Caco-2 (cell line): ENCODE results near the gene NECTIN1. TPM values are rescaled to one million over a fixed set of nuclear protein-coding genes. Genes with fewer than 3 reads are reported as not detected.

ENCODE experiments used
- BruUV-seq: library from RNA; stranded (reverse); fragments of 400-500 nt; replicated peaks from 2 replicates; lab custom pipeline; 2021; lab: Mats Ljungman, UMichigan
- CTCF ChIA-PET: fragments of 300-600 bp; sonication (Branson Sonifier 250); formaldehyde crosslinking; loops from one replicate; lab custom pipeline; 2022; ENCODE audit warnings: antibody characterized with exemption; lab: Charles Lee
- POLR2A ChIA-PET: fragments of 300-600 bp; sonication (Branson Sonifier 250); formaldehyde crosslinking; loops from one replicate; lab custom pipeline; 2022; ENCODE audit warnings: antibody characterized with exemption; lab: Charles Lee
- DNase-seq, 2 experiments: peaks; one replicate each; pipeline versions ENCODE4 v3.0.0 to v3.0.0-alpha.2; 2020 to 2022
- H3K27me3 ChIP-seq: replicated peaks from 2 replicates; pipeline ENCODE4 v1.6.0; 2011; ENCODE audit warnings: low read length; ENCODE audit not compliant: control insufficient read depth, insufficient read depth
- H3K36me3 ChIP-seq: 2 replicates; pipeline ENCODE4 v1.5.1; 2011; ENCODE audit warnings: low read length; ENCODE audit not compliant: control insufficient read depth, insufficient read depth
- H3K4me1 ChIP-seq: fragments of 250-450 bp; sonication (Bioruptor Pico); 2 replicates; pipeline ENCODE4 v1.5.1; 2020; ENCODE audit warnings: mild to moderate bottlenecking
- H3K4me3 ChIP-seq: 2 replicates; pipeline ENCODE4 v1.5.1; 2011; ENCODE audit warnings: low read depth, mild to moderate bottlenecking, control low read depth, low read length
- H3K9me3 ChIP-seq: fragments of 250-450 bp; sonication (Bioruptor Pico); 2 replicates; pipeline ENCODE4 v1.5.1; 2020; ENCODE audit warnings: mild to moderate bottlenecking, moderate library complexity
- H3K27ac Mint-ChIP-seq: one replicate; pipeline ENCODE4 v1.8.0; 2022; ENCODE audit warnings: mixed read lengths; ENCODE audit not compliant: unreplicated experiment
- H3K27me3 Mint-ChIP-seq: one replicate; pipeline ENCODE4 v1.8.0; 2022; ENCODE audit warnings: mixed read lengths; ENCODE audit not compliant: insufficient read depth, unreplicated experiment
- H3K36me3 Mint-ChIP-seq: one replicate; pipeline ENCODE4 v1.8.0; 2022; ENCODE audit warnings: mild to moderate bottlenecking, mixed read lengths; ENCODE audit not compliant: insufficient read depth, unreplicated experiment
- H3K4me1 Mint-ChIP-seq: one replicate; pipeline ENCODE4 v1.8.0; 2022; ENCODE audit warnings: low read depth, mixed read lengths; ENCODE audit not compliant: unreplicated experiment
- H3K4me3 Mint-ChIP-seq: one replicate; pipeline ENCODE4 v1.8.0; 2022; ENCODE audit warnings: mild to moderate bottlenecking, moderate library complexity, mixed read lengths; ENCODE audit not compliant: unreplicated experiment
- H3K9me3 Mint-ChIP-seq: one replicate; pipeline ENCODE4 v1.8.0; 2022; ENCODE audit warnings: mixed read lengths; ENCODE audit not compliant: unreplicated experiment
- intact Hi-C: fragments of 100-400 bp; cut with micrococcal nuclease; formaldehyde crosslinking; loops from one replicate; pipeline ENCODE4 v1.10.0; 2022; ENCODE audit not compliant: unreplicated experiment
- total RNA-seq: library from RNA; stranded (reverse); gene quantifications from 2 replicates; pipeline ENCODE4 v1.2.3, GENCODE V29; 2022
- TF ChIP-seq, protein P1 (sequence below), 2 experiments: fragments of 200-600 bp in 1 of 2; IDR thresholded peaks; 1 replicate in 1 of 2; 2 replicates in 1 of 2; pipeline versions ENCODE4 v1.5.1 to v1.8.0; 2011 to 2022; ENCODE audit warnings: antibody characterized with exemption in 1 of 2, control low read depth in 1 of 2, inconsistent platforms in 1 of 2, low read depth in 1 of 2, low read length in 1 of 2, mild to moderate bottlenecking in 1 of 2, moderate library complexity in 1 of 2; ENCODE audit not compliant: insufficient read depth in 1 of 2, severe bottlenecking in 1 of 2, unreplicated experiment in 1 of 2

The NECTIN1 gene
- total RNA-seq, 1 experiment from 2014 or later: 60.1 TPM

DNA sequence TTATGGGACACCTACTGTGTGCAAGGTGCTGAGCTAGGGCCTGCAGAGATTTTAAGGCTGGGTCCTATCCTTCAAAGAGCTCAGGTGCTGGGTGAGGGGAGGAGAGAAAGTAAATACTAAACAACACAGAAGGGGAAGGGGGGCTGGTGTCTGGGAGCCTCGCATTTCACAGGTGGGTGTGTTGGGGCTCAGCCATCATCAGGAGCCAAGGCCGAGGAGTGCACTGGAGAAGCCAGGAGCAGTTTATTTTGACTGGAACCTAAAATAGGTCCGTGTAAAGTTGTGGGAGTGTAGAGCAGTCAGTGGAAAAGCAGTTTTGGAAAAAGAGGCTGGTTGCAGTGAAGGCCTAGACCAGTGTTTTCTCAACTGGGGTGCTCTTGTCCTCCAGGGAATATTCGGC lies 17.5 kb downstream of the NECTIN1 start:
- ChIA-PET POLR2A (interaction anchor here (0.5 kb wide), 1 partner anchor 126 kb away, joined by 3 read pairs; no protein-coding TSS in a partner anchor), CTCF (interaction anchor here (0.7 to 1.6 kb wide), 2 partner anchors 18 to 28 kb away, joined by 3 to 7 read pairs; partner anchors contain the start of gene NECTIN1)
- no peaks in the 10 kb centered on the region for H3K9me3 ChIP-seq
- no peak overlapping the region for H3K4me3 ChIP-seq
- H3K27ac Mint-ChIP-seq: peak overlapping the region; percentile 74
- peaks cover 69% of the 10 kb centered on the region for H3K4me1 Mint-ChIP-seq
- no peak for DNase-seq
- TF ChIP-seq, protein P1, sequence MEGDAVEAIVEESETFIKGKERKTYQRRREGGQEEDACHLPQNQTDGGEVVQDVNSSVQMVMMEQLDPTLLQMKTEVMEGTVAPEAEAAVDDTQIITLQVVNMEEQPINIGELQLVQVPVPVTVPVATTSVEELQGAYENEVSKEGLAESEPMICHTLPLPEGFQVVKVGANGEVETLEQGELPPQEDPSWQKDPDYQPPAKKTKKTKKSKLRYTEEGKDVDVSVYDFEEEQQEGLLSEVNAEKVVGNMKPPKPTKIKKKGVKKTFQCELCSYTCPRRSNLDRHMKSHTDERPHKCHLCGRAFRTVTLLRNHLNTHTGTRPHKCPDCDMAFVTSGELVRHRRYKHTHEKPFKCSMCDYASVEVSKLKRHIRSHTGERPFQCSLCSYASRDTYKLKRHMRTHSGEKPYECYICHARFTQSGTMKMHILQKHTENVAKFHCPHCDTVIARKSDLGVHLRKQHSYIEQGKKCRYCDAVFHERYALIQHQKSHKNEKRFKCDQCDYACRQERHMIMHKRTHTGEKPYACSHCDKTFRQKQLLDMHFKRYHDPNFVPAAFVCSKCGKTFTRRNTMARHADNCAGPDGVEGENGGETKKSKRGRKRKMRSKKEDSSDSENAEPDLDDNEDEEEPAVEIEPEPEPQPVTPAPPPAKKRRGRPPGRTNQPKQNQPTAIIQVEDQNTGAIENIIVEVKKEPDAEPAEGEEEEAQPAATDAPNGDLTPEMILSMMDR (IDR thresholded peaks at IDR 0.05; ENCODE audit: insufficient read depth in 1 of 2, low read depth in 1 of 2, low read length in 1 of 2, severe bottlenecking in 1 of 2, unreplicated experiment in 1 of 2): no peak
- intact Hi-C loops: loop anchor here (5.0 kb wide), 1 partner anchor 44 kb away; no protein-coding TSS in a partner anchor
- peaks cover 3% of the 10 kb centered on the region for H3K36me3 ChIP-seq
- no peaks in the 10 kb centered on the region for H3K36me3 Mint-ChIP-seq
- no peaks in the 10 kb centered on the region for H3K9me3 Mint-ChIP-seq
- peaks cover 68% of the 10 kb centered on the region for H3K4me1 ChIP-seq
- BruUV-seq: no TSS peak
- no peaks in the 10 kb centered on the region for H3K27me3 Mint-ChIP-seq
- H3K27me3 ChIP-seq: no peaks in the 10 kb centered on the region
- peak overlapping the region; percentile 32 for H3K4me3 Mint-ChIP-seq

DNA sequence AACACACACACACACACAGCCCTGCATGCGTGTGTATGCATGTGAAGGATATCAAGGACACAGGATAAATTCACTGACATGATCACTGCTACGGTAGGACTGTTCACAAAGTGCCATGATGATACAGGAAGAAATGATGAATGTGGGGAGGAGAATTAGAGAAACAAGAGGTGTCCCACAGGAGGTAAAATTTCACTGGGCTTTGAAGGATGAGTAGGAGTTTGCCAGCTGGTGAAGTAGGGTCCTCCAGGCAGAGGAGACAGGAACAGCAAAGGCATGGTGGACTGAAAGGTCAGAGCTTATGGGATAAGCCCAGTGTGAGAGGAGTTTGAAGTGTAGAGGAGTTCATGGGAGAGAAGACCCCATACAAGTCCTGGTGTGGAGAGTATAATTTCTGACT lies 18.6 kb downstream of the NECTIN1 start:
- Mint-ChIP-seq H3K27ac (peak overlapping the region; percentile 28), H3K9me3 (no peaks in the 10 kb centered on the region), H3K27me3 (no peaks in the 10 kb centered on the region), H3K4me1 (peaks cover 78% of the 10 kb centered on the region), H3K36me3 (peaks cover 6% of the 10 kb centered on the region), H3K4me3 (no peak overlapping the region)
- peaks cover 68% of the 10 kb centered on the region for H3K4me1 ChIP-seq
- BruUV-seq: no TSS peak
- TF ChIP-seq, protein P1 (IDR thresholded peaks at IDR 0.05; ENCODE audit: insufficient read depth in 1 of 2, low read depth in 1 of 2, low read length in 1 of 2, severe bottlenecking in 1 of 2, unreplicated experiment in 1 of 2): no peak
- H3K4me3 ChIP-seq: no peak overlapping the region
- POLR2A ChIA-PET: no interaction called here
- intact Hi-C loops: loop anchor here (5.0 kb wide), 1 partner anchor 43 kb away; no protein-coding TSS in a partner anchor
- no peaks in the 10 kb centered on the region for H3K27me3 ChIP-seq
- DNase-seq: no peak
- peaks cover 3% of the 10 kb centered on the region for H3K36me3 ChIP-seq
- CTCF ChIA-PET: interaction anchor here (1.9 kb wide), 1 partner anchor 13 kb away, joined by 7 read pairs; no protein-coding TSS in a partner anchor
- H3K9me3 ChIP-seq: no peaks in the 10 kb centered on the region

DNA sequence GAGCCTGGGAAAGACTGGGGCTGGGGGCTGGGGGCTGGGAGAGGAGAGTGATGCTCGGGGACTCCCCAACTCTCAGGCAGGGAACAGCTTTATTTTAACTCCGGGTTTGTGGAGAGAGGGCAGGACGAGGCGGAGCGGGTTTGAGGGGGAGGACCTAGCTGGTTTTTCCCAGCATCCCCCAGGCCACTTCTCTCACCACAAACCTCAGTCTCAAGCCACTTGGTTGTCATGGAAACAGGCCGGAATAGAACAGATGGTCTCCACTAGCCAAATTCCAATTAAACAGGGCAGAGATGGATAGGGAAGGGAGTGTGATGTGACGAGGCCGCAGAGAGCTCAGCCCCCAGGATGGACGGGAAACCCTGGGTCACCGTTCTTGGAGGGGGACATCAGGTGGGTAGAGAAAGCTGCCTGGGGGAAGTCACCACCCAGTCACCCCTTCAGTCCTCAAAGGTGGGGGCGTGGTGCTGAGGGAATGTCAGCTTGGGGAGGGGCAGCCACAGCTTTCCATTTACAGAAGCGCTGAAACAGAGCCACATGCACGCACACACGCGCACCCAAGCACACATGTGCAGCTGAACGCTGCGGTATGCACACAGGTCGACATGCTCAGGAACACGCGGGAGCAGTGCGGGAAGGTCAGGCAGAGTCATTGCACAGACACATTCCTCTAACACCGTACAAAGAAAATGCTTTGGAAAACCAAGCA lies 19.2 kb downstream of the NECTIN1 start:
- Mint-ChIP-seq H3K36me3 (peaks cover 6% of the 10 kb centered on the region), H3K4me3 (no peak overlapping the region), H3K27me3 (no peaks in the 10 kb centered on the region), H3K4me1 (peaks cover 81% of the 10 kb centered on the region), H3K9me3 (no peaks in the 10 kb centered on the region), H3K27ac (peak overlapping the region; percentile 28)
- Histone ChIP-seq H3K4me1 (peaks cover 68% of the 10 kb centered on the region), H3K4me3 (no peak overlapping the region), H3K27me3 (no peaks in the 10 kb centered on the region), H3K9me3 (no peaks in the 10 kb centered on the region), H3K36me3 (peaks cover 3% of the 10 kb centered on the region)
- BruUV-seq: no TSS peak
- ChIA-PET POLR2A (interaction anchor here (0.7 kb wide), 1 partner anchor 1727 kb away, joined by 5 read pairs; no protein-coding TSS in a partner anchor), CTCF (interaction anchor here (0.6 to 1.9 kb wide), 3 partner anchors 10 to 14 kb away, joined by 3 to 7 read pairs (median 5); no protein-coding TSS in a partner anchor)
- no peak for DNase-seq
- intact Hi-C loops: loop anchor here (5.0 kb wide), 1 partner anchor 42 kb away; no protein-coding TSS in a partner anchor
- TF ChIP-seq, protein P1 (IDR thresholded peaks at IDR 0.05; ENCODE audit: insufficient read depth in 1 of 2, low read depth in 1 of 2, low read length in 1 of 2, severe bottlenecking in 1 of 2, unreplicated experiment in 1 of 2): no peak
